IMR-90 (cell line): Measurements from ENCODE around the gene R3HDML. TPM values are rescaled to one million over a fixed set of nuclear protein-coding genes. Genes with fewer than 3 reads are reported as not detected.

Experiments used
- ATAC-seq: fragments of 200-7000 bp; cut with Tn5 transposase; 2 replicates; pipeline ENCODE4 v1.9.1; 2020; ENCODE audit warnings: low read depth, mild to moderate bottlenecking, moderate library complexity
- BruUV-seq: library from RNA; stranded (reverse); fragments of 400-500 nt; replicated peaks from 2 replicates; lab custom pipeline; 2021; lab: Mats Ljungman, UMichigan
- CTCF ChIA-PET: fragments of 300-600 bp; formaldehyde crosslinking; extraction: SDS; loops from one replicate; lab custom pipeline; 2021; ENCODE audit warnings: antibody characterized with exemption; lab: Yijun Ruan, JAX
- POLR2A ChIA-PET: fragments of 300-600 bp; sonication (Branson Sonifier 250); formaldehyde crosslinking; loops from one replicate; lab custom pipeline; 2022; ENCODE audit warnings: antibody characterized with exemption; ENCODE audit not compliant: unreplicated experiment; lab: Charles Lee
- DNase-seq: peaks from one replicate; pipeline ENCODE4 v3.0.0; 2013
- H2AFZ ChIP-seq: replicated peaks from 2 replicates; pipeline ENCODE3; 2013; ENCODE audit warnings: low read length, mild to moderate bottlenecking; ENCODE audit not compliant: poor library complexity
- H2AK5ac ChIP-seq: 2 replicates; pipeline ENCODE4 v1.6.1; 2013; ENCODE audit warnings: low read depth, low read length, inconsistent platforms
- H2AK9ac ChIP-seq: replicated peaks from 2 replicates; pipeline ENCODE3; 2013; ENCODE audit warnings: mild to moderate bottlenecking, low read depth, low read length, moderate library complexity; ENCODE audit not compliant: poor library complexity
- H2BK120ac ChIP-seq: 2 replicates; pipeline ENCODE4 v1.6.1; 2013; ENCODE audit warnings: low read depth, low read length, inconsistent platforms
- H2BK15ac ChIP-seq: 3 replicates; pipeline ENCODE4 v1.6.1; 2013; ENCODE audit warnings: low read depth, low read length, inconsistent platforms
- H2BK20ac ChIP-seq: 2 replicates; pipeline ENCODE4 v1.6.1; 2013; ENCODE audit warnings: low read depth, mild to moderate bottlenecking, inconsistent platforms, low read length, moderate library complexity
- H2BK5ac ChIP-seq: 2 replicates; pipeline ENCODE4 v1.6.1; 2013; ENCODE audit warnings: mild to moderate bottlenecking, low read depth, low read length, inconsistent platforms; ENCODE audit not compliant: poor library complexity, severe bottlenecking
- H3K14ac ChIP-seq: replicated peaks from 2 replicates; pipeline ENCODE4 v1.6.1; 2013; ENCODE audit warnings: low read depth, low read length, inconsistent platforms
- H3K18ac ChIP-seq: 2 replicates; pipeline ENCODE4 v1.6.1; 2013; ENCODE audit warnings: low read depth, low read length, control low read depth
- H3K23ac ChIP-seq: 2 replicates; pipeline ENCODE4 v1.6.1; 2013; ENCODE audit warnings: low read depth, low read length, inconsistent platforms
- H3K27ac ChIP-seq: 2 replicates; pipeline ENCODE4 v1.5.1; 2013; ENCODE audit warnings: mild to moderate bottlenecking, control low read depth, low read length; ENCODE audit not compliant: insufficient read depth
- H3K27me3 ChIP-seq: 2 replicates; pipeline ENCODE4 v1.6.1; 2013; ENCODE audit warnings: low read length; ENCODE audit not compliant: control insufficient read depth, insufficient read depth
- H3K36me3 ChIP-seq: 2 replicates; pipeline ENCODE4 v1.6.1; 2013; ENCODE audit warnings: low read length, mixed read lengths; ENCODE audit not compliant: control insufficient read depth, insufficient read depth
- H3K4ac ChIP-seq: 2 replicates; pipeline ENCODE4 v1.6.1; 2013; ENCODE audit warnings: low read depth, low read length, inconsistent platforms
- H3K4me1 ChIP-seq: 2 replicates; pipeline ENCODE4 v1.6.1; 2013; ENCODE audit warnings: low read length, mixed read lengths; ENCODE audit not compliant: control insufficient read depth, insufficient read depth
- H3K4me2 ChIP-seq: 2 replicates; pipeline ENCODE4 v1.6.1; 2013; ENCODE audit warnings: low read depth, mild to moderate bottlenecking, control low read depth, low read length, moderate library complexity
- H3K4me3 ChIP-seq: 2 replicates; pipeline ENCODE4 v1.5.1; 2013; ENCODE audit warnings: low read depth, mild to moderate bottlenecking, control low read depth, low read length, moderate library complexity; ENCODE audit not compliant: insufficient read depth
- H3K56ac ChIP-seq: 2 replicates; pipeline ENCODE4 v1.6.1; 2013; ENCODE audit warnings: low read length, inconsistent platforms; ENCODE audit not compliant: insufficient read depth; ENCODE audit errors: extremely low read depth
- H3K79me1 ChIP-seq, 2 experiments: 2 replicates each; pipeline ENCODE4 v1.6.1; 2013; ENCODE audit warnings: low read length in 2 of 2, inconsistent platforms in 1 of 2, low read depth in 1 of 2
- H3K9ac ChIP-seq: 2 replicates; pipeline ENCODE4 v1.6.1; 2013; ENCODE audit warnings: low read depth, low read length, control low read depth
- H3K9me1 ChIP-seq: 2 replicates; pipeline ENCODE4 v1.6.1; 2013; ENCODE audit warnings: low read length, inconsistent platforms; ENCODE audit not compliant: insufficient read depth
- H3K9me3 ChIP-seq: 2 replicates; pipeline ENCODE4 v1.6.1; 2013; ENCODE audit warnings: low read length; ENCODE audit not compliant: control insufficient read depth, insufficient read depth
- H4K20me1 ChIP-seq: 2 replicates; pipeline ENCODE4 v1.6.1; 2013; ENCODE audit warnings: low read length, inconsistent platforms; ENCODE audit not compliant: insufficient read depth
- H4K5ac ChIP-seq: 2 replicates; pipeline ENCODE4 v1.6.1; 2013; ENCODE audit warnings: mild to moderate bottlenecking, low read depth, low read length, control low read depth
- H4K8ac ChIP-seq, 2 experiments: 2 replicates each; pipeline ENCODE4 v1.6.1; 2013; ENCODE audit warnings: low read depth in 2 of 2, low read length in 2 of 2, control low read depth in 1 of 2, inconsistent platforms in 1 of 2
- H4K91ac ChIP-seq: 2 replicates; pipeline ENCODE4 v1.6.1; 2013; ENCODE audit warnings: low read depth, low read length, inconsistent platforms; ENCODE audit not compliant: insufficient read depth
- BHLHE40 ChIP-seq: fragments of 150-350 bp; IDR thresholded peaks from 2 replicates; pipeline ENCODE4 v1.6.1; 2016; ENCODE audit warnings: mild to moderate bottlenecking, low read depth, low read length
- CEBPB ChIP-seq: IDR thresholded peaks from 2 replicates; pipeline ENCODE4 v1.6.1; 2012; ENCODE audit warnings: low read depth, low read length, improper control_type of control experiment
- CHD1 ChIP-seq: IDR thresholded peaks from 2 replicates; pipeline ENCODE4 v1.6.1; 2012; ENCODE audit warnings: low read depth, low read length, improper control_type of control experiment
- FOS ChIP-seq: fragments of 150-350 bp; IDR thresholded peaks from 2 replicates; pipeline ENCODE4 v1.6.1; 2016; ENCODE audit warnings: low read depth, low read length
- MAFK ChIP-seq: IDR thresholded peaks from 2 replicates; pipeline ENCODE4 v1.6.1; 2012; ENCODE audit warnings: low read depth, low read length, improper control_type of control experiment
- MAZ ChIP-seq: IDR thresholded peaks from 2 replicates; pipeline ENCODE4 v1.6.1; 2012; ENCODE audit warnings: low read depth, mild to moderate bottlenecking, low read length, improper control_type of control experiment, moderate library complexity, borderline replicate concordance
- MXI1 ChIP-seq: IDR thresholded peaks from 2 replicates; pipeline ENCODE4 v1.6.1; 2012; ENCODE audit warnings: low read depth, mild to moderate bottlenecking, low read length, moderate library complexity, borderline replicate concordance
- NFE2L2 ChIP-seq: fragments of 150-350 bp; IDR thresholded peaks from 2 replicates; pipeline ENCODE4 v1.6.1; 2016; ENCODE audit warnings: low read depth, mild to moderate bottlenecking, low read length
- POLR2A ChIP-seq: IDR thresholded peaks from 2 replicates; pipeline ENCODE4 v1.6.1; 2012; ENCODE audit warnings: mild to moderate bottlenecking, low read depth, low read length
- RAD21 ChIP-seq: IDR thresholded peaks from 2 replicates; pipeline ENCODE4 v1.6.1; 2012; ENCODE audit warnings: low read length, improper control_type of control experiment
- RCOR1 ChIP-seq: IDR thresholded peaks from 2 replicates; pipeline ENCODE4 v1.6.1; 2012; ENCODE audit warnings: mild to moderate bottlenecking, low read length, improper control_type of control experiment; ENCODE audit not compliant: insufficient replicate concordance
- RFX5 ChIP-seq: IDR thresholded peaks from 2 replicates; pipeline ENCODE4 v1.8.0; 2012; ENCODE audit warnings: low read depth, mild to moderate bottlenecking, low read length, moderate library complexity
- SMC3 ChIP-seq: fragments of 150-350 bp; IDR thresholded peaks from 2 replicates; pipeline ENCODE4 v1.6.1; 2016; ENCODE audit warnings: low read depth, mild to moderate bottlenecking, antibody characterized with exemption, low read length, moderate library complexity
- dilution Hi-C: fragments of 300-500 bp; cut with HindIII; formaldehyde crosslinking; loops from one replicate; pipeline ENCODE4 v1.14.3; 2018; ENCODE audit warnings: low sequenced_read_pairs; ENCODE audit not compliant: unreplicated experiment
- in situ Hi-C: fragments of 300-500 bp; cut with MboI; formaldehyde crosslinking; loops from 3 replicates; pipeline ENCODE4 v1.14.3; 2019; ENCODE audit warnings: low sequenced_read_pairs, inconsistent platforms, mixed read lengths
- intact Hi-C: fragments of 100-400 bp; cut with micrococcal nuclease; formaldehyde crosslinking; loops from 2 replicates; pipeline ENCODE4 v1.10.0; 2022
- polyA plus RNA-seq, 3 experiments: library from polyadenylated mRNA; depleted of rRNA; stranded (reverse); fragments of >200 nt; gene quantifications; 2 replicates each; pipeline ENCODE4 v1.2.3, GENCODE V29; 2012; ENCODE audit warnings: low replicate concordance in 1 of 3
- total RNA-seq: library from RNA; depleted of rRNA; stranded (reverse); fragments of >200 nt; gene quantifications from 2 replicates; pipeline ENCODE4 v1.2.3, GENCODE V29; 2012
- TF ChIP-seq, protein P1 (sequence below): fragments of 150-350 bp; IDR thresholded peaks from 2 replicates; pipeline ENCODE4 v1.6.1; 2016; ENCODE audit warnings: low read depth, mild to moderate bottlenecking, low read length, moderate library complexity, borderline replicate concordance
- TF ChIP-seq, protein P2 (sequence below): fragments of 150-350 bp; IDR thresholded peaks from 2 replicates; pipeline ENCODE4 v1.6.1; 2017; ENCODE audit warnings: mild to moderate bottlenecking, antibody characterized with exemption, low read length, low read depth
- TF ChIP-seq, protein P3 (sequence below): conservative IDR thresholded peaks from 2 replicates; pipeline ENCODE4 v1.5.1; 2012; ENCODE audit warnings: mild to moderate bottlenecking, low read depth, low read length, improper control_type of control experiment

Gene R3HDML
- total and polyA plus RNA-seq, 2 of the 4 experiments (the other 2 are of a cell fraction), result not detected

DNA sequence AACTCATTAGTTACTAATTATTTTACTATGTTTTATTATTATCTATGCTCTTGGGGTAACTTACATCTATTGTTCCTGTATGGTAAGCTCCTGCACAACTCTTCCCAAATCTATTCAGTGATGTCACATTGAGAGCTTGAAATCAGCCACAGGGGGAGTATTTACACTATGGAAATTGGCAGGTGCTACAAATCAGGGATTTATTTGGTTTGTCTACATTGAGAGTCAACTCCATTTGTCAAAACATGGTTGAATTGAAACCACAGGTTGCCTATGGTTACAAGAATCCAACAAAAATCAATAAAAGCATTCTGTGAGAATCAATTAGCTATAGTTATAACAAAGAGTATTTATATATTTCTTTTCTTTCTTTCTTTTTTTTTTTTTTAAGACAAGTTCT, 22.0 kb upstream of the R3HDML start:
- no peak overlapping the region for H2AK5ac ChIP-seq
- no peak overlapping the region for H3K27ac ChIP-seq
- H3K56ac ChIP-seq, result no peak overlapping the region
- ChIA-PET CTCF (interaction anchor here (0.7 to 6.4 kb wide), 2 partner anchors 93 to 97 kb away, joined by 4 to 52 read pairs; no protein-coding TSS in a partner anchor), POLR2A (interaction anchor here (0.6 kb wide), 1 partner anchor 75 kb away, joined by 3 read pairs; no protein-coding TSS in a partner anchor)
- H2AK9ac ChIP-seq, result no peak overlapping the region
- TF ChIP-seq CEBPB, result no peak
- TF ChIP-seq, protein P1, sequence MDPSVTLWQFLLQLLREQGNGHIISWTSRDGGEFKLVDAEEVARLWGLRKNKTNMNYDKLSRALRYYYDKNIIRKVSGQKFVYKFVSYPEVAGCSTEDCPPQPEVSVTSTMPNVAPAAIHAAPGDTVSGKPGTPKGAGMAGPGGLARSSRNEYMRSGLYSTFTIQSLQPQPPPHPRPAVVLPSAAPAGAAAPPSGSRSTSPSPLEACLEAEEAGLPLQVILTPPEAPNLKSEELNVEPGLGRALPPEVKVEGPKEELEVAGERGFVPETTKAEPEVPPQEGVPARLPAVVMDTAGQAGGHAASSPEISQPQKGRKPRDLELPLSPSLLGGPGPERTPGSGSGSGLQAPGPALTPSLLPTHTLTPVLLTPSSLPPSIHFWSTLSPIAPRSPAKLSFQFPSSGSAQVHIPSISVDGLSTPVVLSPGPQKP, result no peak
- TF ChIP-seq RFX5, result no peak
- TF ChIP-seq BHLHE40, result no peak
- no peak for TF ChIP-seq RCOR1
- no peak for TF ChIP-seq FOS
- no peak for TF ChIP-seq SMC3
- no peak for TF ChIP-seq POLR2A
- TF ChIP-seq, protein P2, sequence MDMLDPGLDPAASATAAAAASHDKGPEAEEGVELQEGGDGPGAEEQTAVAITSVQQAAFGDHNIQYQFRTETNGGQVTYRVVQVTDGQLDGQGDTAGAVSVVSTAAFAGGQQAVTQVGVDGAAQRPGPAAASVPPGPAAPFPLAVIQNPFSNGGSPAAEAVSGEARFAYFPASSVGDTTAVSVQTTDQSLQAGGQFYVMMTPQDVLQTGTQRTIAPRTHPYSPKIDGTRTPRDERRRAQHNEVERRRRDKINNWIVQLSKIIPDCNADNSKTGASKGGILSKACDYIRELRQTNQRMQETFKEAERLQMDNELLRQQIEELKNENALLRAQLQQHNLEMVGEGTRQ, result no peak
- no peak for TF ChIP-seq CHD1
- TF ChIP-seq MAFK, result no peak
- TF ChIP-seq, protein P3, sequence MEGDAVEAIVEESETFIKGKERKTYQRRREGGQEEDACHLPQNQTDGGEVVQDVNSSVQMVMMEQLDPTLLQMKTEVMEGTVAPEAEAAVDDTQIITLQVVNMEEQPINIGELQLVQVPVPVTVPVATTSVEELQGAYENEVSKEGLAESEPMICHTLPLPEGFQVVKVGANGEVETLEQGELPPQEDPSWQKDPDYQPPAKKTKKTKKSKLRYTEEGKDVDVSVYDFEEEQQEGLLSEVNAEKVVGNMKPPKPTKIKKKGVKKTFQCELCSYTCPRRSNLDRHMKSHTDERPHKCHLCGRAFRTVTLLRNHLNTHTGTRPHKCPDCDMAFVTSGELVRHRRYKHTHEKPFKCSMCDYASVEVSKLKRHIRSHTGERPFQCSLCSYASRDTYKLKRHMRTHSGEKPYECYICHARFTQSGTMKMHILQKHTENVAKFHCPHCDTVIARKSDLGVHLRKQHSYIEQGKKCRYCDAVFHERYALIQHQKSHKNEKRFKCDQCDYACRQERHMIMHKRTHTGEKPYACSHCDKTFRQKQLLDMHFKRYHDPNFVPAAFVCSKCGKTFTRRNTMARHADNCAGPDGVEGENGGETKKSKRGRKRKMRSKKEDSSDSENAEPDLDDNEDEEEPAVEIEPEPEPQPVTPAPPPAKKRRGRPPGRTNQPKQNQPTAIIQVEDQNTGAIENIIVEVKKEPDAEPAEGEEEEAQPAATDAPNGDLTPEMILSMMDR, result no peak
- TF ChIP-seq MAZ, result no peak
- no peak for TF ChIP-seq MXI1
- no peak for TF ChIP-seq NFE2L2
- no peak for TF ChIP-seq RAD21
- H3K4me2 ChIP-seq, result no peak overlapping the region
- DNase-seq (no peak), ATAC-seq (no peak)
- H3K9me3 ChIP-seq, result no peaks in the 10 kb centered on the region
- no peak overlapping the region for H2BK20ac ChIP-seq
- no peaks in the 10 kb centered on the region for H3K36me3 ChIP-seq
- peaks cover 2% of the 10 kb centered on the region; the same call in 1 of the 2 replicates for H3K27me3 ChIP-seq
- no peaks in the 10 kb centered on the region for H3K9me1 ChIP-seq
- no peak overlapping the region for H3K23ac ChIP-seq
- in situ Hi-C loops, result loop anchor here (5.0 kb wide), 2 partner anchors 98 to 198 kb away; no protein-coding TSS in a partner anchor
- H3K18ac ChIP-seq, result no peak overlapping the region
- H3K79me1 ChIP-seq, result peaks cover 4 to 10% of the 10 kb centered on the region in 2 experiments; a peak in 2 of 4 replicates
- H2AFZ ChIP-seq, result no peak overlapping the region
- no peak overlapping the region for H2BK15ac ChIP-seq
- H3K4me1 ChIP-seq, result peaks cover under 1% of the 10 kb centered on the region
- dilution Hi-C loops, result no loop called here
- no peak overlapping the region for H3K9ac ChIP-seq
- no peak overlapping the region for H2BK5ac ChIP-seq
- no peak overlapping the region for H3K4ac ChIP-seq
- no peak overlapping the region for H4K91ac ChIP-seq
- no peak overlapping the region for H4K8ac ChIP-seq
- no peak overlapping the region for H3K14ac ChIP-seq
- H3K4me3 ChIP-seq, result no peak overlapping the region
- no peak overlapping the region for H4K5ac ChIP-seq
- intact Hi-C loops, result loop anchor here (10.0 kb wide), 1 partner anchor 140 kb away; no protein-coding TSS in a partner anchor
- BruUV-seq, result no TSS peak
- no peak overlapping the region for H2BK120ac ChIP-seq
- no peaks in the 10 kb centered on the region for H4K20me1 ChIP-seq
